ENCODE measurements around the gene ACOT12. TPM values are rescaled to one million over a fixed set of nuclear protein-coding genes. Genes with fewer than 3 reads are reported as not detected.

Gene ACOT12
- total RNA-seq, 1 experiment from 2014 or later: not detected

DNA sequence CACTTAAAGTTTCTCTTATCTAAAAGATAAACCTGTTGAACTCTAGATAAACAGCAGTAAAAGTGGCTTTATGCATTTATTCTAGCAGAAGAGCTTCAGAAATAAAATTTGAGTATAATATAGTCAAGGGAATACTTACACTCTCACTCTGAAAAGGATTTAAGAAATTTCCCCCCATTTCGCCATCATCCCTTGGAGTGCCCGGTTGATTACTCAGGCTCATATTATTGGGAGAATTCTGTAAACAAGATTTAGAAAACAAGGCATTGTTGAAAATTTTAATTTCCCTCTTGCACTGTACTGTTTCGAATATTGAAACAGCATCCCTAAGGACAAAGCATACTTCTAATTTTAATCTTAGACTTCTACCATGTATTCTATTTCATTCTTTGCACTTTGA is 34.5 kb upstream of the ACOT12 start:
- ChIA-PET POLR2A (ENCODE audit: unreplicated experiment) (no interaction called here), CTCF (interaction anchor here (0.6 kb wide), 1 partner anchor 127 kb away, joined by 3 read pairs; the partner anchor contains the start of gene ZCCHC9)
- BruUV-seq (replicated peaks): no TSS peak

GRCh38 chr5:81427566-81427965 is 33.6 kb upstream of the ACOT12 start:
- no peak overlapping the region for H3K4me2 ChIP-seq (ENCODE audit: low read length)
- no peaks in the 10 kb centered on the region for H4K20me1 ChIP-seq (ENCODE audit: low read length)
- H3K9me3 ChIP-seq (ENCODE audit: low read length): no peaks in the 10 kb centered on the region
- DNase-seq (no peak), ATAC-seq (no peak)
- no peak overlapping the region for H3K4me3 ChIP-seq (ENCODE audit: low read length)
- no peak overlapping the region for H3K27ac ChIP-seq (ENCODE audit: low read length)
- no peaks in the 10 kb centered on the region for H3K27me3 ChIP-seq (ENCODE audit: low read length)
- no peaks in the 10 kb centered on the region for H3K79me2 ChIP-seq (ENCODE audit: low read length)
- ChIA-PET POLR2A (ENCODE audit: unreplicated experiment) (no interaction called here), CTCF (no interaction called here)
- no peak overlapping the region for H2AFZ ChIP-seq (ENCODE audit: low read length)
- no peaks in the 10 kb centered on the region for H3K9me2 ChIP-seq (replicated peaks; ENCODE audit: low read length)
- H3K9ac ChIP-seq (ENCODE audit: low read length): no peak overlapping the region
- H3K36me3 ChIP-seq (ENCODE audit: low read depth, low read length): no peaks in the 10 kb centered on the region
- H3K4me1 ChIP-seq (ENCODE audit: insufficient read depth, low read length): peaks cover 53% of the 10 kb centered on the region
- intact Hi-C loops (cut with micrococcal nuclease): loop anchor here (5.0 to 10.0 kb wide), 4 partner anchors 410 to 800 kb away; partner anchors contain the start of gene ATG10
- H3F3A ChIP-seq (ENCODE audit: low read length, unreplicated experiment): no peaks in the 10 kb centered on the region
- BruUV-seq (replicated peaks): no TSS peak
- TF ChIP-seq, protein P1, sequence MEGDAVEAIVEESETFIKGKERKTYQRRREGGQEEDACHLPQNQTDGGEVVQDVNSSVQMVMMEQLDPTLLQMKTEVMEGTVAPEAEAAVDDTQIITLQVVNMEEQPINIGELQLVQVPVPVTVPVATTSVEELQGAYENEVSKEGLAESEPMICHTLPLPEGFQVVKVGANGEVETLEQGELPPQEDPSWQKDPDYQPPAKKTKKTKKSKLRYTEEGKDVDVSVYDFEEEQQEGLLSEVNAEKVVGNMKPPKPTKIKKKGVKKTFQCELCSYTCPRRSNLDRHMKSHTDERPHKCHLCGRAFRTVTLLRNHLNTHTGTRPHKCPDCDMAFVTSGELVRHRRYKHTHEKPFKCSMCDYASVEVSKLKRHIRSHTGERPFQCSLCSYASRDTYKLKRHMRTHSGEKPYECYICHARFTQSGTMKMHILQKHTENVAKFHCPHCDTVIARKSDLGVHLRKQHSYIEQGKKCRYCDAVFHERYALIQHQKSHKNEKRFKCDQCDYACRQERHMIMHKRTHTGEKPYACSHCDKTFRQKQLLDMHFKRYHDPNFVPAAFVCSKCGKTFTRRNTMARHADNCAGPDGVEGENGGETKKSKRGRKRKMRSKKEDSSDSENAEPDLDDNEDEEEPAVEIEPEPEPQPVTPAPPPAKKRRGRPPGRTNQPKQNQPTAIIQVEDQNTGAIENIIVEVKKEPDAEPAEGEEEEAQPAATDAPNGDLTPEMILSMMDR (conservative IDR thresholded peaks at IDR 0.05; ENCODE audit: low read depth, low read length): no peak
- TF ChIP-seq EZH2 (IDR thresholded peaks at IDR 0.05; ENCODE audit: low read length, unreplicated experiment) (no peak), EZH2phosphoT487 (IDR thresholded peaks at IDR 0.05; ENCODE audit: borderline replicate concordance, low read length) (no peak)

More for the DNA sequence above, 34.5 kb upstream of the ACOT12 start:
- no peak overlapping the region for H2AFZ ChIP-seq (ENCODE audit: low read length)
- H3K27me3 ChIP-seq (ENCODE audit: low read length): no peaks in the 10 kb centered on the region
- no peaks in the 10 kb centered on the region for H3K36me3 ChIP-seq (ENCODE audit: low read depth, low read length)
- no peak for DNase-seq
- ATAC-seq: no peak; the same call in 1 of the 2 replicates
- no peaks in the 10 kb centered on the region for H3K9me3 ChIP-seq (ENCODE audit: low read length)
- H3K9ac ChIP-seq (ENCODE audit: low read length): no peak overlapping the region
- intact Hi-C loops (cut with micrococcal nuclease): loop anchor here (2.0 to 10.0 kb wide), 5 partner anchors 22 to 799 kb away; partner anchors contain the start of gene ATG10
- no peaks in the 10 kb centered on the region for H4K20me1 ChIP-seq (ENCODE audit: low read length)
- no peak for TF ChIP-seq EZH2phosphoT487 (IDR thresholded peaks at IDR 0.05; ENCODE audit: borderline replicate concordance, low read length)
- TF ChIP-seq, protein P1 (conservative IDR thresholded peaks at IDR 0.05; ENCODE audit: low read depth, low read length): no peak
- no peak for TF ChIP-seq EZH2 (IDR thresholded peaks at IDR 0.05; ENCODE audit: low read length, unreplicated experiment)
- peak overlapping the region; percentile 55 for H3K27ac ChIP-seq (ENCODE audit: low read length)
- H3K4me3 ChIP-seq (ENCODE audit: low read length): no peak overlapping the region
- peaks cover 46% of the 10 kb centered on the region for H3K4me1 ChIP-seq (ENCODE audit: insufficient read depth, low read length)
- H3K4me2 ChIP-seq (ENCODE audit: low read length): peak overlapping the region; percentile 10; the same call in 1 of the 2 replicates
- H3F3A ChIP-seq (ENCODE audit: low read length, unreplicated experiment): no peaks in the 10 kb centered on the region
- no peaks in the 10 kb centered on the region for H3K79me2 ChIP-seq (ENCODE audit: low read length)
- H3K9me2 ChIP-seq (replicated peaks; ENCODE audit: low read length): no peaks in the 10 kb centered on the region

GRCh38 chr5:81426359-81427030 is 32.6 kb upstream of the ACOT12 start:
- no peak overlapping the region for H3K9ac ChIP-seq (ENCODE audit: low read length)
- ATAC-seq (no peak), DNase-seq (no peak)
- no peaks in the 10 kb centered on the region for H4K20me1 ChIP-seq (ENCODE audit: low read length)
- H3K79me2 ChIP-seq (ENCODE audit: low read length): no peaks in the 10 kb centered on the region
- peaks cover 63% of the 10 kb centered on the region for H3K4me1 ChIP-seq (ENCODE audit: insufficient read depth, low read length)
- no TSS peak for BruUV-seq (replicated peaks)
- no peak overlapping the region for H3K27ac ChIP-seq (ENCODE audit: low read length)
- no peak overlapping the region for H2AFZ ChIP-seq (ENCODE audit: low read length)
- H3K4me3 ChIP-seq (ENCODE audit: low read length): no peak overlapping the region
- H3K27me3 ChIP-seq (ENCODE audit: low read length): no peaks in the 10 kb centered on the region
- ChIA-PET CTCF (no interaction called here), POLR2A (ENCODE audit: unreplicated experiment) (interaction anchor here (0.6 kb wide), 1 partner anchor 24 kb away, joined by 6 read pairs; no protein-coding TSS in a partner anchor)
- intact Hi-C loops (cut with micrococcal nuclease): loop anchor here (5.0 to 10.0 kb wide), 4 partner anchors 411 to 801 kb away; partner anchors contain the start of gene ATG10
- H3K36me3 ChIP-seq (ENCODE audit: low read depth, low read length): no peaks in the 10 kb centered on the region
- H3K4me2 ChIP-seq (ENCODE audit: low read length): no peak overlapping the region
- no peaks in the 10 kb centered on the region for H3F3A ChIP-seq (ENCODE audit: low read length, unreplicated experiment)
- H3K9me2 ChIP-seq (replicated peaks; ENCODE audit: low read length): no peaks in the 10 kb centered on the region
- TF ChIP-seq, protein P1 (conservative IDR thresholded peaks at IDR 0.05; ENCODE audit: low read depth, low read length): no peak
- TF ChIP-seq EZH2 (IDR thresholded peaks at IDR 0.05; ENCODE audit: low read length, unreplicated experiment) (no peak), EZH2phosphoT487 (IDR thresholded peaks at IDR 0.05; ENCODE audit: borderline replicate concordance, low read length) (no peak)
- H3K9me3 ChIP-seq (ENCODE audit: low read length): no peaks in the 10 kb centered on the region

All from PC-3 (cell line).